ENCODE results near the gene KDSR.

KDSR gene

DNA sequence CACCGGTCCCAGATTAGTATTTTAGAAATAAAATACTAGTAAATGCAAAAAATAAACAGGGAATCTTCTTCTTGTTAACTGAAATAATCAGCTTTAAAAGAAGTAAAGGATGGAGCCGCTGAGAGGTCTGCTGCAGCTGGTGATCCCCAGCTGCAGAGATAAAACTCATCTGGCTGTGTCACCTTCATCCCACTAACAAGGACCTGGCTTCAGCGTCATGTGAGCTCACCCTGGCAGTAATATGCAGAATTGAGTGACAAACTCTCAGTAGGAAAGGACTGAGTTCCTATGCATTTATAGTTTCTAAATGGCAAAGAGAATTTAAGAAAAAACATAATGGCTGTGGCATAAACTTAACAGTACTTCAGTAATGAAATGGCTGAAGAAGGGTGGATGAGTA lies 27.9 kb upstream of the KDSR start:
- H3K4me3 ChIP-seq (ENCODE audit: low read length in 2 of 2): no peak overlapping the region
- peaks cover 24 to 33% of the 10 kb centered on the region in 2 donors for H3K36me3 ChIP-seq (ENCODE audit: control insufficient read depth in 2 of 2, insufficient read depth in 2 of 2, low read length in 2 of 2)
- H3K27ac ChIP-seq (ENCODE audit: low read length): no peak overlapping the region
- no peaks in the 10 kb centered on the region for H3K4me1 ChIP-seq (ENCODE audit: control insufficient read depth, insufficient read depth, low read length)
- no peaks in the 10 kb centered on the region for H3K27me3 ChIP-seq (ENCODE audit: control insufficient read depth in 1 of 2, insufficient read depth in 2 of 2, low read length in 2 of 2)
- H3K9me3 ChIP-seq (ENCODE audit: control insufficient read depth in 2 of 2, low read length in 2 of 2): no peaks in the 10 kb centered on the region
- H3K9ac ChIP-seq (ENCODE audit: low read length in 2 of 2): no peak overlapping the region

DNA sequence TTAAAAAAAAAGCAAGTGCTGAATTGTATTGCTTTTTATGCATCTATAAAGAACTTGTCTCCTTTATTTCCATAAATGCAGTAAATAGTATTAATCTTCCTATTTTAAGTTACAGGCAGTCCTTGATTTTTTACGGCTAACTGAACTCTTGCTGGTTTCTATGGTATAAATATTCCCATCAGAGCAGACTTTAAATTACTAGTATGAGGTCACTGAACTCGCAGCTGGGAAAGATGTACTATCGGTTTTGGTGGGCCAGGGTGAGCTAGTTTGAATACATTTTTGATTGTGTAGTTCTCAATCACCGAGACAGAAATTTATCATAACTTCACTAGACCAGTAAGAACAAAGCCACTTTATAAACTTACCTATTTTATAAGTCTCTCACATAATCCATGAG lies 20.9 kb upstream of the KDSR start:
- Histone ChIP-seq H3K27me3 (ENCODE audit: control insufficient read depth in 1 of 2, insufficient read depth in 2 of 2, low read length in 2 of 2) (no peaks in the 10 kb centered on the region), H3K9ac (ENCODE audit: low read length in 2 of 2) (no peak overlapping the region), H3K27ac (ENCODE audit: low read length) (no peak overlapping the region), H3K4me1 (ENCODE audit: control insufficient read depth, insufficient read depth, low read length) (no peaks in the 10 kb centered on the region), H3K4me3 (ENCODE audit: low read length in 2 of 2) (no peak overlapping the region), H3K36me3 (ENCODE audit: control insufficient read depth in 2 of 2, insufficient read depth in 2 of 2, low read length in 2 of 2) (peaks cover 5 to 11% of the 10 kb centered on the region in 2 donors), H3K9me3 (ENCODE audit: control insufficient read depth in 2 of 2, low read length in 2 of 2) (peaks cover 0 to 3% of the 10 kb centered on the region in 2 donors)

DNA sequence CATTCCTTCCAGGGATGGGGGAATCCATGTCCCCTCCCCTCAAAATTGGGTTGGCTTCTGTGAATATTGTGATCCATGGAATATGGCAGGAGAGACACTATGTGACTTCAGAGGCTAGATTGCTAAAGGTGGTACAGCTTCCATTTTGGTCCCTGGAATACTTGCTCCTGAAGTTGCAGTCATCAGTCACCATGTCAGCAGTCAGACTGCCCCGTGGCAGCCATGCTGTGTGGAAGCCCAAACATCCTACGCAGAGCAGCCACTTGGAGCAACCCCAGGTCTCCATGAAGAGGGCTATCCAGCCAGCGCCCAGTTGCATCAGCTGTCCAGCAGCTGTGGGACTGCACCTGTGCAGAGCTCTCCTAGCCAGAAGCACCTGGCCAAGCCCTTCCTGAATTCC lies 15.8 kb upstream of the KDSR start:
- H3K27ac ChIP-seq (ENCODE audit: low read length): no peak overlapping the region
- H3K4me1 ChIP-seq (ENCODE audit: control insufficient read depth, insufficient read depth, low read length): no peaks in the 10 kb centered on the region
- H3K27me3 ChIP-seq (ENCODE audit: control insufficient read depth in 1 of 2, insufficient read depth in 2 of 2, low read length in 2 of 2): no peaks in the 10 kb centered on the region
- H3K36me3 ChIP-seq (ENCODE audit: control insufficient read depth in 2 of 2, insufficient read depth in 2 of 2, low read length in 2 of 2): peaks cover 0 to 2% of the 10 kb centered on the region in 2 donors
- H3K9ac ChIP-seq (ENCODE audit: low read length in 2 of 2): no peak overlapping the region
- H3K9me3 ChIP-seq (ENCODE audit: control insufficient read depth in 2 of 2, low read length in 2 of 2): peaks cover 0 to 6% of the 10 kb centered on the region in 2 donors
- H3K4me3 ChIP-seq (ENCODE audit: low read length in 2 of 2): no peak overlapping the region

DNA sequence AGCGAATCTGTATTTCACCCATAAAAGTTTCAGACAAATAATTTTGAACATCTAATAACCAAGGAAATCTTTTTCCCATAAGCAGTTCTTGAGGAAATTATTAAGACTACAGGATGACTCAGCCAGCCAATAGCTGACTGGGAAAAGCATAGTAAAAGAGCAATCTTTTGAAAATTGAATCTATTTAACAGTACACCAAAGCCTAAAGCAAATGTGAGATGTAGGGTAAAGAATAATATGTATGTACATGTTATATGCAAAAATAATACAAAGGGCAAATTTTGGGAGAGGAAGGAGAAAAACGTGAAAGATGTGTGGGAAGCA lies 12.6 kb upstream of the KDSR start:
- H3K9ac ChIP-seq (ENCODE audit: low read length in 2 of 2): no peak overlapping the region
- no peaks in the 10 kb centered on the region for H3K27me3 ChIP-seq (ENCODE audit: control insufficient read depth in 1 of 2, insufficient read depth in 2 of 2, low read length in 2 of 2)
- no peak overlapping the region for H3K27ac ChIP-seq (ENCODE audit: low read length)
- H3K4me3 ChIP-seq (ENCODE audit: low read length in 2 of 2): no peak overlapping the region
- H3K9me3 ChIP-seq (ENCODE audit: control insufficient read depth in 2 of 2, low read length in 2 of 2): peaks cover 4 to 13% of the 10 kb centered on the region in 2 donors
- peaks cover 0 to 2% of the 10 kb centered on the region in 2 donors for H3K36me3 ChIP-seq (ENCODE audit: control insufficient read depth in 2 of 2, insufficient read depth in 2 of 2, low read length in 2 of 2)
- no peaks in the 10 kb centered on the region for H3K4me1 ChIP-seq (ENCODE audit: control insufficient read depth, insufficient read depth, low read length)

DNA sequence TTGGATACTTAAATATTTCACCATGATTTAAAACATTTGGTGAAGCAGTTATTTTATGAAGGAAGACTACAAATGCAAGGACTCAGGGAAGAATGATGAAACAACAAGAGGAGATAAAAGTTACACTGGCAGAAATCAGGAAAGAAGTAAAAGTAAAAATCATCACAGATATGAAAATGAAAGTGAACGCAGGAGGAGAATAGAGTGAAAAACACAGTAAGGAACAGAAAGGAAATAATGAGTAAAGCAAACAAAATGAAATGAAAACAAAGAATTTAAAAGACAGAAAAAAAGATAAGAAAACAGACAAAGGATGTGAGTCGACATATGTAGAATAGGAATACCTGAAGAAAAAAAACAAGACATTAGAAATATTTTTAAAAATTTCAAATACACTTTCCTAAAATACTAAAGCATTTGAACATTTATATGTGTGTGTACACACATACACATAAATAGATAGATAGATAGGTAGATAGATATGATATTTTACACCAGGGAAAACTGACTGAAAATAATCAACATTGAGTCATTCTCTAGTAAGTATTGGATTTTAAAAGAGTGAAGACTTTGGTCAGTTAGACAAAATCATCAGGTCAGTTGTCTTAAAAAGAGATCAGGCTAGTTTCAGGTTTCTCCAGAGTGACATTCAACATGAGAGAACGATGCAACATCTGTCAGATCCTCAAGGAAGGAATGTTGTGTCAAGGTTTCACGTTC lies 12.1 kb upstream of the KDSR start:
- Histone ChIP-seq H3K4me1 (ENCODE audit: control insufficient read depth, insufficient read depth, low read length) (no peaks in the 10 kb centered on the region), H3K4me3 (ENCODE audit: low read length in 2 of 2) (no peak overlapping the region), H3K27me3 (ENCODE audit: control insufficient read depth in 1 of 2, insufficient read depth in 2 of 2, low read length in 2 of 2) (no peaks in the 10 kb centered on the region), H3K36me3 (ENCODE audit: control insufficient read depth in 2 of 2, insufficient read depth in 2 of 2, low read length in 2 of 2) (peaks cover 0 to under 1% of the 10 kb centered on the region in 2 donors), H3K9me3 (ENCODE audit: control insufficient read depth in 2 of 2, low read length in 2 of 2) (peaks cover 4 to 13% of the 10 kb centered on the region in 2 donors), H3K27ac (ENCODE audit: low read length) (no peak overlapping the region), H3K9ac (ENCODE audit: low read length in 2 of 2) (no peak overlapping the region)

DNA sequence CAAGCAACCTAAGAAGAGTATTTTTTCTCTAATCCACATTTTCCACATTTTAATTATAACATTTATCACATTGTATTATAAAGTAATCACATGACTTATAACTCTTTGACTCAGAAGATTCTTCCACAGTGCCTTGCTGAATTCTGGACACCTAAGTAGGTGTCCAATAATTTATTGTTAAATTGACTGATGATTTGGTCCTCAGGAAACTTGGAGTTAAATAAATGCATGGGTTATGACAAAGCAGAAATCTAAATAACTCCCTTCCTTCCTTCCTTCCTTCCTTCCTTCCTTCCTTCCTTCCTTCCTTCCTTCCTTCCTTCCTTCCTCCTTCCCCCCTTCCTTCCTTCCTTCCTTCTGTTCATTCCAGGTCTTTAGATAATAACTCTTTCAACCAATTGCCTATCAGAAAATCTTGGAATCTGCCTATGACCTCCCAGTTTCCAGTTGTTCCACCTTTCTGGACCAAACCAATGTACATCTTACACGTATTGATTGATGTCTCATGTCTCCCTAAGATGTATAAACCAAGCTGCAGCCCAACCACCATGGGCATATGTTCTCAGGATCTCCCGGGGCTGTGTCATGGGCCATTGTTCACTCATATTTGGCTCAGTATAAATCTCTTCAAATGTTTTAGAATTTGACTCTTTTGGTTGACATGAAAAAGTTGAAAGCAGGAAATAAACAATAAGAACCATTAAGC lies 10.4 kb upstream of the KDSR start:
- no peak overlapping the region for H3K27ac ChIP-seq (ENCODE audit: low read length)
- peaks cover 4 to 7% of the 10 kb centered on the region in 2 donors for H3K9me3 ChIP-seq (ENCODE audit: control insufficient read depth in 2 of 2, low read length in 2 of 2)
- no peaks in the 10 kb centered on the region for H3K4me1 ChIP-seq (ENCODE audit: control insufficient read depth, insufficient read depth, low read length)
- H3K4me3 ChIP-seq (ENCODE audit: low read length in 2 of 2): no peak overlapping the region
- H3K36me3 ChIP-seq (ENCODE audit: control insufficient read depth in 2 of 2, insufficient read depth in 2 of 2, low read length in 2 of 2): no peaks in the 10 kb centered on the region
- no peak overlapping the region for H3K9ac ChIP-seq (ENCODE audit: low read length in 2 of 2)
- H3K27me3 ChIP-seq (ENCODE audit: control insufficient read depth in 1 of 2, insufficient read depth in 2 of 2, low read length in 2 of 2): no peaks in the 10 kb centered on the region

DNA sequence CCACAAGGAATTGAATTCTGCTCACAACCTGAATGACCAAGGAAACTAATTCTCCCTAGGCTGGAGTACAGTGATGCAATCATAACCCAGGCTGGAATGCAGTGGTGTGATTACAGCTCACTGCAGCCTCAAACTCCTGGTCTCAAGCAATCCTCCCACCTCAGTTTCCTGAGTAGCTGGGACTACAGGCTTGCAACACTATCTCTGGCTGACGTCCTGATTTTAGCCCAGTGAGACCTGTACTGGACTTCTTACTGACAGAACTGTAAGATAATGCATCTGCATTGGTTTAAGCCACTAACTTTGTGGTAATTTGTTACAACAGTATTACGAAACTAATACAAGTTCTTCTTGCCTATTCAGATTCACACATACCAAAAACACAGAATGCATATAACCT lies 9.5 kb upstream of the KDSR start:
- Histone ChIP-seq H3K9ac (ENCODE audit: low read length in 2 of 2) (no peak overlapping the region), H3K4me3 (ENCODE audit: low read length in 2 of 2) (no peak overlapping the region), H3K27ac (ENCODE audit: low read length) (no peak overlapping the region), H3K9me3 (ENCODE audit: control insufficient read depth in 2 of 2, low read length in 2 of 2) (peaks cover 4 to 7% of the 10 kb centered on the region in 2 donors), H3K4me1 (ENCODE audit: control insufficient read depth, insufficient read depth, low read length) (no peaks in the 10 kb centered on the region), H3K36me3 (ENCODE audit: control insufficient read depth in 2 of 2, insufficient read depth in 2 of 2, low read length in 2 of 2) (no peaks in the 10 kb centered on the region), H3K27me3 (ENCODE audit: control insufficient read depth in 1 of 2, insufficient read depth in 2 of 2, low read length in 2 of 2) (no peaks in the 10 kb centered on the region)

DNA sequence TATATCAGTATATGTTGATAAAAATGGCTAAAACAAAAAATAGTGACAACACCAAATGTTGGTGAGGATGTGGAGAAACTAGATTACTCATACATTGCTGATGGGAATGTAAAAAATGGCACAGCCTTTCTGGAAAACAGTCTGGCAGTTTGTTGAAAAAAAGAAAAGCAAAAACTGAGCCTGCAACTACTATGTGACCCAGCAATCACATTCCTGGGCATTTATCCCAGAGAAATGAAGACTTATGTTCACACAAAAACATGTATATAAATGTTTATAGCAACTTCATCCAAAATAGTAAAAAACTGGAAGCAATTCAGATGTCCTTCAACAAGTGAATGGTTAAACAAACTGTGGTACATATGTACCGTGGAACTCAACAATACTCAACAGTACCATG lies 7.5 kb upstream of the KDSR start:
- Histone ChIP-seq H3K9ac (ENCODE audit: low read length in 2 of 2) (no peak overlapping the region), H3K4me3 (ENCODE audit: low read length in 2 of 2) (no peak overlapping the region), H3K36me3 (ENCODE audit: control insufficient read depth in 2 of 2, insufficient read depth in 2 of 2, low read length in 2 of 2) (no peaks in the 10 kb centered on the region), H3K9me3 (ENCODE audit: control insufficient read depth in 2 of 2, low read length in 2 of 2) (peaks cover 4 to 7% of the 10 kb centered on the region in 2 donors), H3K4me1 (ENCODE audit: control insufficient read depth, insufficient read depth, low read length) (no peaks in the 10 kb centered on the region), H3K27ac (ENCODE audit: low read length) (no peak overlapping the region), H3K27me3 (ENCODE audit: control insufficient read depth in 1 of 2, insufficient read depth in 2 of 2, low read length in 2 of 2) (no peaks in the 10 kb centered on the region)

DNA sequence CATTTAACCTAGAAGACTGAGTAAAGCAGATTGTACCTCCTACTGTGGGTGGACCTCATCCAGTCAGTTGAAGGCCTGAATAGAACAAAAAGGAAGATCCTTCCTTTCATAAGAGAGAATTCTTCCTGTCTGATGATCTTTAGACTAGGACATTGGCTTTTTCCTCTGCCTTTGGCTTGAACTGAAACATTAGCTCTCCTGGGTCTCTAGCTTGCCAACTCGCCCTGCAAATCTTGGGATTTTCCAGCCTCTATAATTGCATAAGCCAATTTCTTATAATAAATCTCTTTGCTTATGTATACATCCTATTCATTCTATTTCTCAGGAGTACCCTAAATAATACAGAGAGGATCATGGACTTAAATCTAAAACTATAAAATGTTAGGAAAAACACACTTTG lies 6.2 kb upstream of the KDSR start:
- H3K27me3 ChIP-seq (ENCODE audit: control insufficient read depth in 1 of 2, insufficient read depth in 2 of 2, low read length in 2 of 2): no peaks in the 10 kb centered on the region
- H3K9me3 ChIP-seq (ENCODE audit: control insufficient read depth in 2 of 2, low read length in 2 of 2): peaks cover 4 to 7% of the 10 kb centered on the region in 2 donors
- no peak overlapping the region for H3K27ac ChIP-seq (ENCODE audit: low read length)
- H3K36me3 ChIP-seq (ENCODE audit: control insufficient read depth in 2 of 2, insufficient read depth in 2 of 2, low read length in 2 of 2): no peaks in the 10 kb centered on the region
- no peaks in the 10 kb centered on the region for H3K4me1 ChIP-seq (ENCODE audit: control insufficient read depth, insufficient read depth, low read length)
- no peak overlapping the region for H3K4me3 ChIP-seq (ENCODE audit: low read length in 2 of 2)
- H3K9ac ChIP-seq (ENCODE audit: low read length in 2 of 2): no peak overlapping the region

DNA sequence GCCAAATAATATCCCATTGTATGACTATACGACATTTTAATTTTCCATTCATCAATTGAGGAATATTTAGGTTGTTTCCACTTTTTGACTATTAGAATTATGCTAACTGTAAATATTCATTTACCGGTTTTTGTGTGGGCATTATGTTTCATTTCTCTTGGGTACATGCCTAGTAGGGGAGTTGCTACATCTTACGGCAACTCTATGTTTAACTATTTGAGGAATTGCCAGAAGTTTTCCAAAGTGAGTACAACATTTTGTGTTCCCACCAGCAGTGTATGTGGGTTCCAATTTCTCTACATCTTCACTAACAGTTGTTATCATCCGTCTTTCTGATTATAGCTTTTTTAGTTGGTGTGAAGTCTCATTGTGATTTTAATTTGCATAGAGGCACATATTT lies 1.6 kb upstream of the KDSR start:
- no peak overlapping the region for H3K4me3 ChIP-seq (ENCODE audit: low read length in 2 of 2)

More for the DNA sequence above, 1.6 kb upstream of the KDSR start:
- H3K4me1 ChIP-seq (ENCODE audit: control insufficient read depth, insufficient read depth, low read length): peaks cover 11% of the 10 kb centered on the region
- no peak overlapping the region for H3K27ac ChIP-seq (ENCODE audit: low read length)
- H3K9ac ChIP-seq (ENCODE audit: low read length in 2 of 2): no peak overlapping the region
- H3K27me3 ChIP-seq (ENCODE audit: control insufficient read depth in 1 of 2, insufficient read depth in 2 of 2, low read length in 2 of 2): no peaks in the 10 kb centered on the region
- no peaks in the 10 kb centered on the region for H3K36me3 ChIP-seq (ENCODE audit: control insufficient read depth in 2 of 2, insufficient read depth in 2 of 2, low read length in 2 of 2)
- no peaks in the 10 kb centered on the region for H3K9me3 ChIP-seq (ENCODE audit: control insufficient read depth in 2 of 2, low read length in 2 of 2)

All from stomach smooth muscle (tissue), 2 donors.